H1 (cell line): Measurements from ENCODE around the gene EFNA3. TPM values are rescaled to one million over a fixed set of nuclear protein-coding genes. Genes with fewer than 3 reads are reported as not detected.

Source experiments
- RBBP5 ChIP-seq: IDR thresholded peaks from 2 replicates; pipeline ENCODE4 v1.7.1; 2012; ENCODE audit warnings: low read depth, mild to moderate bottlenecking, inconsistent platforms, low read length, moderate library complexity, borderline replicate concordance
- polyA plus RNA-seq, 7 experiments: library from polyadenylated mRNA; depleted of rRNA in 3 of 7; stranded (reverse) in 5 of 7; unstranded in 2 of 7; fragments of >200 nt in 5 of 7; fragments of 200-250 nt in 2 of 7; gene quantifications; 1 replicate in 5 of 7; 2 replicates in 1 of 7; 4 replicates in 1 of 7; pipeline versions ENCODE4 v1.2.1 to v1.2.3, GENCODE V29; 2011 to 2013; ENCODE audit warnings: missing spikeins in 2 of 7, mixed read lengths in 2 of 7
- total RNA-seq: library from RNA; stranded (reverse); fragmentation: NEBNext Ultra II Directional; extraction: Animal tissue kit (Norgen Biotek cat#: 25700); gene quantifications from 2 replicates; pipeline ENCODE4 v1.2.1, GENCODE V29; 2021
- TF ChIP-seq, protein P1 (sequence below): IDR thresholded peaks from 2 replicates; pipeline ENCODE4 v1.6.1; 2012; ENCODE audit warnings: low read length, inconsistent platforms

Gene EFNA3
- total and polyA plus RNA-seq, 2 of the 8 experiments (the other 6 are each of a cell fraction or from before 2014, with no cell fraction given): 10.8 to 13.8 TPM

DNA sequence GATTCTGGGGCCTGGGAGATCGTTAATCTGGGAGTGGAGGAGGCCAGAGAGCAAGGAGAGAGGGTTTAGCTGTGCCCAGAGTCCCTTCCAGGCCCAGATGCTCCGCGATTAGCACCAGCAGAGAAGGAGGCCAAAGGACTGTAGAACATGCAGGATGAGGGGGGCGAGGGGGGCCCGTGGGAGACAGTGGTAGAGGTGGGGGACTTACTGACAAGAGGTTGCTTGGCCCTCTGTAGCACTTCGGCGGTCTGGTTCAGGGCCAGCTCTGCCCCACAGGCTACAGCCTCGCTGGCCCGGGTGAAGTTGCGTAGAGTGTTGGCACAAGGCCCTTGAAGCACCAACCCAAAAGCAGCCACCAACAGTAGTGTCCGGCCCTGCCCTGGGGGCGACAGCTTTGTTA, 45.8 kb upstream of the EFNA3 start (continued):
- TF ChIP-seq, protein P1, sequence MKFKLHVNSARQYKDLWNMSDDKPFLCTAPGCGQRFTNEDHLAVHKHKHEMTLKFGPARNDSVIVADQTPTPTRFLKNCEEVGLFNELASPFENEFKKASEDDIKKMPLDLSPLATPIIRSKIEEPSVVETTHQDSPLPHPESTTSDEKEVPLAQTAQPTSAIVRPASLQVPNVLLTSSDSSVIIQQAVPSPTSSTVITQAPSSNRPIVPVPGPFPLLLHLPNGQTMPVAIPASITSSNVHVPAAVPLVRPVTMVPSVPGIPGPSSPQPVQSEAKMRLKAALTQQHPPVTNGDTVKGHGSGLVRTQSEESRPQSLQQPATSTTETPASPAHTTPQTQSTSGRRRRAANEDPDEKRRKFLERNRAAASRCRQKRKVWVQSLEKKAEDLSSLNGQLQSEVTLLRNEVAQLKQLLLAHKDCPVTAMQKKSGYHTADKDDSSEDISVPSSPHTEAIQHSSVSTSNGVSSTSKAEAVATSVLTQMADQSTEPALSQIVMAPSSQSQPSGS: no peak
- no peak for TF ChIP-seq RBBP5
